AG09319 (cell line): ENCODE data around the gene ALAS2.
"Not testable (repeated sequence)": the region's sequence is repeated elsewhere in the genome, so short reads cannot be mapped to it uniquely, and the experiment has no call there.

Experiments used
- DNase-seq: peaks from one replicate; pipeline ENCODE4 v3.0.0-alpha.2; 2010; ENCODE audit warnings: low read depth; ENCODE audit errors: extremely low read depth
- TF ChIP-seq, protein P1 (sequence below): IDR thresholded peaks from 2 replicates; pipeline ENCODE4 v1.5.1; 2011; ENCODE audit warnings: low read depth, mild to moderate bottlenecking, inconsistent platforms, low read length, moderate library complexity

Gene ALAS2

DNA sequence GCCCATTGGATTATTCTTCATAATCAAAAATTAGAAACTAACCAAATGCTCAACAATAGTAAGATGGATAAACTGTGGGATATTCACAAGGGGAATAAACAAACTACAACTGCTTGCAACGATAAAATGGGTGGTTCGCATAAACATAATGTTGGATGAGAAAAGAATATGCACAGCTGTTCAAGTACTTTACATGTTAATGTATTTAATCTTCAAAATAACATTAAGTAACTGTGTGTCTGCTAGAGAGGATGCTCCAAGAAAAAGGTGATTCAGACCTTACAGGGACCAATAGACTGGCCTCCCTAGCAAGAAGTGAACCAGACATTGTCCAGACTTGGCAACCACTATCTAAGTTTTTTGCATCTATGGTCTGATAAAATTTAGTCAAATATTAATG is 39.1 kb downstream of the ALAS2 start:
- DNase-seq: no peak
- TF ChIP-seq, protein P1, sequence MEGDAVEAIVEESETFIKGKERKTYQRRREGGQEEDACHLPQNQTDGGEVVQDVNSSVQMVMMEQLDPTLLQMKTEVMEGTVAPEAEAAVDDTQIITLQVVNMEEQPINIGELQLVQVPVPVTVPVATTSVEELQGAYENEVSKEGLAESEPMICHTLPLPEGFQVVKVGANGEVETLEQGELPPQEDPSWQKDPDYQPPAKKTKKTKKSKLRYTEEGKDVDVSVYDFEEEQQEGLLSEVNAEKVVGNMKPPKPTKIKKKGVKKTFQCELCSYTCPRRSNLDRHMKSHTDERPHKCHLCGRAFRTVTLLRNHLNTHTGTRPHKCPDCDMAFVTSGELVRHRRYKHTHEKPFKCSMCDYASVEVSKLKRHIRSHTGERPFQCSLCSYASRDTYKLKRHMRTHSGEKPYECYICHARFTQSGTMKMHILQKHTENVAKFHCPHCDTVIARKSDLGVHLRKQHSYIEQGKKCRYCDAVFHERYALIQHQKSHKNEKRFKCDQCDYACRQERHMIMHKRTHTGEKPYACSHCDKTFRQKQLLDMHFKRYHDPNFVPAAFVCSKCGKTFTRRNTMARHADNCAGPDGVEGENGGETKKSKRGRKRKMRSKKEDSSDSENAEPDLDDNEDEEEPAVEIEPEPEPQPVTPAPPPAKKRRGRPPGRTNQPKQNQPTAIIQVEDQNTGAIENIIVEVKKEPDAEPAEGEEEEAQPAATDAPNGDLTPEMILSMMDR: no peak

DNA sequence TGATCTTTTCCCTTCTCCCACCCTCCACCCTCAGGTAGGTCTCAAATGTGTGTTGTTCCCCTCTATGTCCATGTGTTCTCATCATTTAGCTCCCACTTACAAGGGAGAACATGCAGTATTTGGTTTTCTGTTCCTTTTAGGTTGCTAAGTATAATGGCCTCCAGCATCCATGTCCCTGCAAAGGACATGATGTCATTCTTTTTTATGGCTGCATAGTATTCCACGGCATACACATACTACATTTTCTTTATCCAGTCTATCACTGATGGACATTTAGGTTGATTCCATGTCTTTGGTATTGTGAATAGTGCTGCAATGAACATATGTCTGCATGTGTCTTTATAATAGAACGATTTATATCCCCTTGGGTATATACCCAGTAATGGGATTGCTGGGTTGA is 47.5 kb downstream of the ALAS2 start:
- not testable (repeated sequence) for DNase-seq

DNA sequence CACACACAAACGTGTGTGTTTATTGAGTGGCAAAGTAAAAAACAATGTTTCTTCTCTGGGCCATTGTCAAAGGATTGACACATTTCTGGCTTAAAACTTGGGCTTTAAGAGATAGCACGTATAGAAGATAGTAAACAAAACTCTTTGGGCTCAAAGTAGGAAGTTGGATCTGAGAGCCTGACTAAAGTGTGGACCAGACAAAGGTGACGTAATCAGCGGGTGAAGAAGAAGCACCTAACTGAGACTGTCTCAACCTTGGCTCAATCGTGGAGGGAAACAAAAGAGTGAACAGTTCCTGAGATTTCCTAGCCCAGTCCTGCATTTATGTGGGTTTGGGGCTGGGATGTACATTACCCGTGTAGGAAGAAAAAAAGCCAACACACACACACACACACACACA is 50.4 kb downstream of the ALAS2 start:
- no peak for DNase-seq
- TF ChIP-seq, protein P1: no peak

DNA sequence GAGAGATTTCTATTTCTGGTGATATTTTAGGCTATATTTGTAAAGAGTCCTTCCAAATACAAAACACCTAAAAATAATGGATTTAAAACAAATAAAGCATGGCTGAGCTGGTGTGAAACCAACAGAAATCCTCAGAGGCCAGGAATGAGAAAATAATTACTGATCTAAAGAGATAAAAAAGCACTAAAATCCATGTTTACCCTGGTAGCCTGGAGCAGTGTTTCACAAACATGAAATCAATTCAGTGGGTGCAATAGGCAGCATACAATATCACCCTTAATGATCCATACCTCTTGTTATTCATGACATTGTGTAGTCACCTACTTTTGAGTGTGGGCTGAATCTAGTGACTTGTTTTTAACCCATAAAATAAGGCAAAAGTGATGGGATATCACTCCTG is 51.3 kb downstream of the ALAS2 start:
- DNase-seq: no peak
- TF ChIP-seq, protein P1: no peak

DNA sequence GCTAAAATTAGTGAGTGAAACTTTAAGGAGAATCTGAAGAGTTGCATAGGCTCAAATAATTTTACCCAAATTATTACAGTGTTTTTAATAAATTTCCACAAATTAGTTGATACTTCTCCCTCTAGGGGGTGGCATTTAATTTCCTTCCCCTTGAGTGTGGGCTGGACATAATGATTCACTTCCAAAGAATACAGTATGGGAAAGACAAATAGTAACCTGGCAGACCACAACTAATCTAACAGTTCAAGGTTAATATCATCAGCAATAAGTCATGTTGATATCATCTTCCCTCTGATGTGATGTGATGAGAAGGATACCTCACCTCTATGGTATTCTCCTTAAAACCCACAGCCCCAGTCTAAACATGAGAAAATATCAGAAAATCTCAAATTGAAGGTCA is 52.3 kb downstream of the ALAS2 start:
- TF ChIP-seq, protein P1: no peak
- DNase-seq: no peak

DNA sequence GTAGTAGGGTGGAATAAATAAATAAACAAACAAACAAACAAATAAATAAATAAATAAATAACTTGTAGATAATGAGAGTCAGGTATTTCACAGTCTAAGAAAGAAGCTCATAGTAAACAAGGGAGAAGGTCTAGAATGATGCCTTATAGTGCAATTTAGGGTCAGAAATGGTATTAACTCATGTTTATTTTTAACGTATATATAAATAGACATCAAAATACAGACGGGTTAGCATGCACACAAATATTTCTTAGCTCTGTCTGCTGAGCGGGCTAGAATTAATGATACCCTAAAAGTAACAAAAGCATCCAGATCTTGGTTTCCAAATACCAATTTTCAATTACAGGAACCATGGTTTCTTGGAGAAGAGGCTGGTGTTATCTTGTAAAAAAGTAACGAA is 53.4 kb downstream of the ALAS2 start:
- TF ChIP-seq, protein P1: no peak
- no peak for DNase-seq

DNA sequence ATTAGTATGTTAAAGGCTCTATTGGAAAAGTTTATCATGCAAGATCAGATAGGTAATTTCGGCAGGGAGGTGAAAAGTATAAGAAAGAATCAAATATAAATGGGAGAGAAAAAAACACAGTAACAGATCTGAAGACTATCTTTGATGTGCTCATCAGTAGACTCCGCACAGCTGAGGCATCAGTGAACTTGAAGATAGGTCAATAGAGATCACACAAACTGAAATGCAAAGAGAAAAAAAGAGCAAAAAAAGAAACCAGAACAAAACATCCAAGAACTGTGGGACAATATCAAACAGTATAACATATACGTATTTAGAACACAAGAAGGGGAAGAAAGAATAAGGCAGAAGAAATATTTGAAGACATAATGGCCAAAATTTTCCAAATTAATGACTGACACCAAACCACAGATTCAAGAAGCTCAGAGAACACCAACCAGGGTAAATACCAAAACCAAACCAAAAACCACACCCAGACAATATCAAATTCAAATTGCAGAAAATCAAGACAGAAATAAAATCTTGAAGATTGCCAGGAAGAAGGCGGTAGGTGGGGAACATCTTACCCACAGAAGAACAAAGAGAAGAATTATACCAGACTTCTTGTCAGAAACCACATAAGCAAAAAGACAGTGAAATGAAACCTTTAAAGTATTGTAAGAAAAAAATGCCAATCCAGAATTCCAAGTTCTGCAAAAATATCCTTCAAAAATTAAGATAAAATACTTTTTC is 65.8 kb downstream of the ALAS2 start:
- TF ChIP-seq, protein P1: no peak

DNA sequence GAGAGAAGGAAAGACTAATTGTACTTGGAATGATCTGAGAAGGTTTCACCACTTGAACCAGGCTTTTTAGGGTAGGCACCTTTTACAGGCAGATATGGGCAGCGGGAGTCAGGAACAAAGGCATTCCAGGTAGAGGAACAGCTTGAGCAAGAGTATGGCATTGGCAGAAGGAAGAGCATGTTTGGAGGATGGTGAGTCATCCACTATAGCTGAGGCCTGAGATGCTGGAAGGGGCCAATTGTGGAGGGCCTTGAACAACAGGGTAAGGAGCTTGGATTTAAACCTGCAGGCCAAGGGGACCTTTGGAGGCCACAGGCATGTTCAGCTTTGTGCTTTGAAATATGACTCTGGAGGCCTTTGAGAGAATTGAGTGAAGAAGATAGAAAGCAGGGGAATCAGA is 69.0 kb downstream of the ALAS2 start:
- TF ChIP-seq, protein P1: no peak
- DNase-seq: no peak

More for the DNA sequence above, 65.8 kb downstream of the ALAS2 start:
- DNase-seq: no peak
